Ascending aorta (tissue), 2 donors: ENCODE measurements around the gene FBXW11. TPM values are rescaled to one million over a fixed set of nuclear protein-coding genes. Genes with fewer than 3 reads are reported as not detected.

Source experiments
- DNase-seq, 2 donors: peaks; one replicate each; pipeline ENCODE4 v3.0.0-alpha.2; 2019; ENCODE audit warnings: low spot score in 2 of 2
- H3K27ac ChIP-seq, 2 donors: fragments of 200-600 bp; sonication (generic); one replicate each; pipeline ENCODE4 v1.5.1; 2016 to 2017; ENCODE audit warnings: mild to moderate bottlenecking in 1 of 2
- H3K27me3 ChIP-seq: fragments of 200-600 bp; sonication (generic); one replicate; pipeline ENCODE4 v1.5.1; 2017
- H3K36me3 ChIP-seq, 2 donors: fragments of 200-600 bp; sonication (generic); one replicate each; pipeline ENCODE4 v1.5.1; 2016
- H3K4me1 ChIP-seq, 2 donors: fragments of 200-600 bp; sonication (generic); one replicate each; pipeline ENCODE4 v1.5.1; 2016 to 2017; ENCODE audit warnings: mild to moderate bottlenecking in 1 of 2
- H3K4me3 ChIP-seq, 2 donors: fragments of 200-600 bp; sonication (generic); one replicate each; pipeline ENCODE4 v1.5.1; 2016 to 2017; ENCODE audit warnings: mild to moderate bottlenecking in 1 of 2
- H3K9me3 ChIP-seq, 2 donors: fragments of 200-600 bp; sonication (generic); one replicate each; pipeline ENCODE4 v1.5.1; 2016
- CTCF ChIP-seq, 3 experiments: fragments of 200-600 bp in 2 of 3; fragments of 450-650 bp in 1 of 3; sonication (generic) in 2 of 3; IDR thresholded peaks; one replicate each; pipeline ENCODE4 v1.5.1; 2016 to 2019; ENCODE audit warnings: antibody characterized with exemption in 3 of 3, mild to moderate bottlenecking in 1 of 3, moderate library complexity in 1 of 3
- intact Hi-C: fragments of 100-400 bp; cut with DNase I; formaldehyde crosslinking; loops from one replicate; pipeline ENCODE4 v1.15.1; 2023
- total RNA-seq: library from RNA; depleted of rRNA; stranded (reverse); fragments of >200 nt; gene quantifications from one replicate; pipeline ENCODE4 v1.1.0, GENCODE V29; 2016

FBXW11 gene
- total RNA-seq, 1 donor from 2014 or later, result 34.6 TPM

DNA sequence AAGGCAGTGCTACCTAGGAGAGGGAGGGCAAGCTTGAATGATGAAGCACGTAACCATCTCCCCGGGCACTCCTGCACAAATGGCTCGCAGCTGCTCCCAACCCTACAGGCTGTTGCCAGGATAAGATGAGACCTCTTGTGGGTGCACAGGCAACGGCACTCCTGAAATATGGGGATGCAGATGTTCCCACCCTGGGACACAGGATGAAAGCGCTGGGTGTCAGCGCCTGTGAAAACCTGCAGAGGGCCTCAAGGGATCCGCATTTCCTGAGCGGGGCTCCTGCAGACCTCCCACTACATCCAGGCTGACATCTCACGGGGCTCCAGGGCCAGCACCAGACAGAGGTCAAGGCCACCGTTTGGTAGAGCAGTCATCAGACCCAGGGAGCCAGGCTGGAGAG is 160.1 kb downstream of the FBXW11 start:
- H3K36me3 ChIP-seq, result no peaks in the 10 kb centered on the region
- no peak for DNase-seq
- H3K27me3 ChIP-seq, result no peaks in the 10 kb centered on the region
- no peak overlapping the region for H3K4me3 ChIP-seq
- H3K4me1 ChIP-seq, result peaks cover 0 to 3% of the 10 kb centered on the region in 2 donors
- no peak overlapping the region for H3K27ac ChIP-seq
- intact Hi-C loops, result no loop called here
- no peaks in the 10 kb centered on the region for H3K9me3 ChIP-seq
- TF ChIP-seq CTCF (IDR thresholded peaks at IDR 0.05), result no peak

DNA sequence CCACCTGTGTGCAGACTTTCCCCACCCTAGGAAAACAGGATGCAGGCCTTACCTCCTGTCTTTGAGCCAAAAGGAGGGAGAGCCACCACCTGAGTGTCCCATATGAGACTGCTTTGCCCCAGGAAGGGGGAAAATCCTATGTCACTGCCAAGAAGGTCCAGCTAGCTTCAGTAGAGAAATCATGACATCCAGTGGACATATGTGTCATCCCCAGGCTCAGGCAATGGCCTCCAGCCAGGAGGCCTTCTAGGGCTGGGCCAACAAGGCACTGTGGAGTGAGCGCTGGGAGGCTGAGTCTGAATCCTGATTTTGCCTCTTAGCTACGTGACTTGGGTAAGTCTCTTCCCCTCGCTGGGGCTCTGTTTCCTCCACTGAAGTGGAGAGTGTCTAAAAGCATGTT is 160.6 kb downstream of the FBXW11 start:
- no peak for DNase-seq
- Histone ChIP-seq H3K27me3 (no peaks in the 10 kb centered on the region), H3K36me3 (no peaks in the 10 kb centered on the region), H3K9me3 (no peaks in the 10 kb centered on the region), H3K4me1 (peaks cover 0 to 3% of the 10 kb centered on the region in 2 donors), H3K4me3 (no peak overlapping the region), H3K27ac (no peak overlapping the region)
- TF ChIP-seq CTCF (IDR thresholded peaks at IDR 0.05), result no peak
- intact Hi-C loops, result no loop called here

GRCh38 chr5:171845040-171845630 is 161.3 kb downstream of the FBXW11 start:
- intact Hi-C loops, result no loop called here
- Histone ChIP-seq H3K4me1 (peaks cover 0 to 3% of the 10 kb centered on the region in 2 donors), H3K27ac (no peak overlapping the region), H3K27me3 (no peaks in the 10 kb centered on the region), H3K36me3 (no peaks in the 10 kb centered on the region), H3K9me3 (no peaks in the 10 kb centered on the region), H3K4me3 (no peak overlapping the region)
- DNase-seq, result no peak
- TF ChIP-seq CTCF (IDR thresholded peaks at IDR 0.05), result no peak

DNA sequence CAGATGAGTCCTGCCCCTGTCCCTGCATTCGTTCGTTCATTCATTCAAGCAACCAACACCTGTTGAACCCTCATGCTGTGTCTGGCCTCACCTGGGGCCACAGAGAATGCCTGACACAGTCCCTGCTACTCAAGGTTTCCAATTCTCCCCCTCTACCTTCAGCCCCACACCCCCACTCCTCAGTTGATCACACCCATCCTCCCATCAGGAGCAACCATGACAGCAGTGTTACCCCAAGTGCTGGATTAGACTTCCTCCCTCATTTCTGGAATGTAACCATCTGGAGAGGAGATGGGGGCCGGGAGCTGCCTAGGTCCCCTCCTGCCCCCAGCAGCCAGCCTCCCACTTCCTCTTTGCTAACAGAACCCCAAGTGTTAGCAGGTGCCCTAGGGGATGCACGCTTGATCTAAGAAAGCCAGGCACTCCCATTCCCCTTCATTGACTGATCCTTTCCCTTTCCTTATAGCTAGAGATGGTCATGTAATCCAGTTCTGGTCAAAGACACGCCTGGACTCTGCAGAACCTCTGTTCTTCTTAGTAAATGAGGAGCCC is 163.6 kb downstream of the FBXW11 start:
- H3K4me3 ChIP-seq, result no peak overlapping the region
- no peaks in the 10 kb centered on the region for H3K9me3 ChIP-seq
- intact Hi-C loops, result no loop called here
- H3K36me3 ChIP-seq, result no peaks in the 10 kb centered on the region
- no peak overlapping the region for H3K27ac ChIP-seq
- no peak for DNase-seq
- no peaks in the 10 kb centered on the region for H3K4me1 ChIP-seq
- TF ChIP-seq CTCF (IDR thresholded peaks at IDR 0.05), result no peak
- H3K27me3 ChIP-seq, result no peaks in the 10 kb centered on the region

- intact Hi-C loops, result no loop called here
- H3K36me3 ChIP-seq, result no peaks in the 10 kb centered on the region
- H3K27me3 ChIP-seq, result no peaks in the 10 kb centered on the region
- no peak overlapping the region for H3K27ac ChIP-seq
- no peak for TF ChIP-seq CTCF (IDR thresholded peaks at IDR 0.05)
- DNase-seq, result no peak
- no peaks in the 10 kb centered on the region for H3K9me3 ChIP-seq
- no peak overlapping the region for H3K4me3 ChIP-seq
- no peaks in the 10 kb centered on the region for H3K4me1 ChIP-seq
These were observed 164.3 kb downstream of the FBXW11 start for GRCh38 chr5:171841984-171842776.
